HFFc6 (cell line): ENCODE measurements around the gene MIEN1. TPM values are rescaled to one million over a fixed set of nuclear protein-coding genes. Genes with fewer than 3 reads are reported as not detected.

Source experiments
- DNase-seq: peaks from one replicate; pipeline ENCODE4 v3.0.0-alpha.2; 2018
- H3K27ac Mint-ChIP-seq: 2 replicates; pipeline ENCODE4 v1.8.0; 2020; ENCODE audit warnings: mild to moderate bottlenecking, mixed read lengths
- H3K27me3 Mint-ChIP-seq: 2 replicates; pipeline ENCODE4 v1.8.0; 2021; ENCODE audit warnings: mild to moderate bottlenecking, moderate library complexity, mixed read lengths; ENCODE audit not compliant: insufficient read depth
- H3K36me3 Mint-ChIP-seq: 2 replicates; pipeline ENCODE4 v1.8.0; 2021; ENCODE audit warnings: low read depth, mixed read lengths
- H3K4me1 Mint-ChIP-seq: 2 replicates; pipeline ENCODE4 v1.8.0; 2020; ENCODE audit warnings: low read depth, mixed read lengths
- H3K4me3 Mint-ChIP-seq: 2 replicates; pipeline ENCODE4 v1.8.0; 2020; ENCODE audit warnings: mild to moderate bottlenecking, moderate library complexity, mixed read lengths
- H3K9me3 Mint-ChIP-seq: 2 replicates; pipeline ENCODE4 v1.8.0; 2020; ENCODE audit warnings: mild to moderate bottlenecking, mixed read lengths
- CTCF ChIP-seq: fragments of 200-600 bp; sonication (generic); IDR thresholded peaks from 2 replicates; pipeline ENCODE4 v1.5.0; 2021; ENCODE audit warnings: antibody characterized with exemption, mild to moderate bottlenecking
- total RNA-seq, 6 experiments: library from RNA; stranded (reverse); fragmentation: NEBNext Ultra II Directional; extraction: Animal tissue kit (Norgen Biotek cat#: 25700); gene quantifications; 2 replicates in 1 of 6; 3 replicates in 5 of 6; pipeline ENCODE4 v1.2.3, GENCODE V29; 2021

MIEN1 gene
- total RNA-seq, 6 experiments from 2014 or later: 56.9 to 70.3 (median 66.0) TPM

DNA sequence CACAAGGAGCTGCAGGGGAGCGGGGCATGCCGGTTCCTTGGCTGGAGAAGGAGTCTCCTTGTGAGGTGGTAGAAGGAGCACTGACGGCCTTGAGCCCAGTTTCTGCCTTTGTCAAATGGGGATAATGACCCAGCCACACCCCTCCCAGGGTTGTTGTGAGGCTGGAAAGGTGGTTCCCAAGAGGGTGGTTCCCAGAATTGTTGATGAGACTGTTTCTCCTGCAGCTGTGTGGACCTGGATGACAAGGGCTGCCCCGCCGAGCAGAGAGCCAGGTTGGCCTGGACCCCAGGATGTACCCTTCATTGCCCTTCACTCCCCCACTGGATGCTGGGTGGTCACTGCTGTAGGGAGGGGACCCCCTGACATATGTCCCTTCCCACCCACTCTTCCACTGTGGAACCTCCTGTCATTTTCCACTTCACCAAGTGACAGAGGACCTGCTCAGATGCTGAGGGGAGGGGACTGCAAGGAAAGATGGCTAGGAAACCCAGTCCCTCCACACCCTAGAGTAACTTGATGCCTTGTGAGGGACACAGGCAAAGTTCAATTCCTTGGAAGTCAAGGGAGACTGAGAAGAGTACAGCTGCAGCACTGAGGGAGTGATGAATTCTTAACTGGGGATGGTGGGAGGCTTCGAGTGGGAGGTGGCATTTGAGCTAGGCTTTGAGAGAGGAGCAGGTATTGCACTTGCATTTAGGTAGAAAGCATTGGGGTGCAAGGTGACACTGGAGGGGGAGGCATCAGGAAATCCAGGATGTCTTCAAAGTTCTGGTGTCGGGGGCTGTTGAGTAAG lies 10.6 kb downstream of the MIEN1 start:
- no peak overlapping the region for H3K27ac Mint-ChIP-seq
- no peaks in the 10 kb centered on the region for H3K4me1 Mint-ChIP-seq
- DNase-seq: no peak

GRCh38 chr17:39717660-39718059 lies 12.7 kb downstream of the MIEN1 start:
- Mint-ChIP-seq H3K4me3 (no peak overlapping the region), H3K9me3 (no peaks in the 10 kb centered on the region), H3K4me1 (no peaks in the 10 kb centered on the region), H3K36me3 (peaks cover under 1% of the 10 kb centered on the region; the same call in 1 of the 2 replicates), H3K27ac (no peak overlapping the region), H3K27me3 (peaks cover 4% of the 10 kb centered on the region)
- no peak for TF ChIP-seq CTCF
- no peak for DNase-seq

More for the DNA sequence above, 10.6 kb downstream of the MIEN1 start:
- Mint-ChIP-seq H3K4me3 (no peak overlapping the region), H3K27me3 (peaks cover 4% of the 10 kb centered on the region), H3K9me3 (no peaks in the 10 kb centered on the region), H3K36me3 (peaks cover 10% of the 10 kb centered on the region; the same call in 1 of the 2 replicates)
- TF ChIP-seq CTCF: no peak

- H3K27ac Mint-ChIP-seq: no peak overlapping the region
- H3K4me3 Mint-ChIP-seq: no peak overlapping the region
- no peaks in the 10 kb centered on the region for H3K4me1 Mint-ChIP-seq
- peaks cover 4% of the 10 kb centered on the region for H3K27me3 Mint-ChIP-seq
- H3K36me3 Mint-ChIP-seq: no peaks in the 10 kb centered on the region
- no peaks in the 10 kb centered on the region for H3K9me3 Mint-ChIP-seq
- no peak for TF ChIP-seq CTCF
- DNase-seq: no peak
Observed at GRCh38 chr17:39716879-39717536, 13.3 kb downstream of the MIEN1 start.

GRCh38 chr17:39716073-39716818 lies 14.1 kb downstream of the MIEN1 start:
- no peak for TF ChIP-seq CTCF
- peaks cover 6% of the 10 kb centered on the region for H3K27me3 Mint-ChIP-seq
- no peaks in the 10 kb centered on the region for H3K4me1 Mint-ChIP-seq
- H3K9me3 Mint-ChIP-seq: no peaks in the 10 kb centered on the region
- DNase-seq: no peak
- no peak overlapping the region for H3K4me3 Mint-ChIP-seq
- no peak overlapping the region for H3K27ac Mint-ChIP-seq
- peaks cover 4% of the 10 kb centered on the region; the same call in 1 of the 2 replicates for H3K36me3 Mint-ChIP-seq

DNA sequence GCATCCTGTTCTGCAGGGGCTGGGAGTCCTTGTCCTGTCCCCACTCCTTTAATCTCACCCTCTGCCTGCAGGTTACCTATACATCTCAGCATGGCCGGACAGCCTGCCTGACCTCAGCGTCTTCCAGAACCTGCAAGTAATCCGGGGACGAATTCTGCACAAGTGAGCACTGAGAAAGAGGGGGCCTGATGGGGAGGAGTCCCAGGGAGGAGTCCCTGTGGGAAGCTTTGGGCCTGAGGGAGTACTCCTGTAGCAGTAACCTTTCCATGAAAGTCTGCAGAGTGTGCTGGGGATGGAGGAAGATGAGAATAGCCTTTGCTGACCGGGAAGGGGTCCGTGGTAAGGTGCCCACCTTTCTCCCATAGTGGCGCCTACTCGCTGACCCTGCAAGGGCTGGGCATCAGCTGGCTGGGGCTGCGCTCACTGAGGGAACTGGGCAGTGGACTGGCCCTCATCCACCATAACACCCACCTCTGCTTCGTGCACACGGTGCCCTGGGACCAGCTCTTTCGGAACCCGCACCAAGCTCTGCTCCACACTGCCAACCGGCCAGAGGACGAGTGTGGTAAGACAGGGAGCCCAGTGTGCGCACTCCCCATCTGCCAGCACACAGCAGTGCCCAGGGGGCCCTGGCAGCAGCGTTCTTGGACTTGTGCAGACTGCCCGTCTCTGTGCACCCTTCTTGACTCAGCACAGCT lies 14.8 kb downstream of the MIEN1 start:
- Mint-ChIP-seq H3K9me3 (no peaks in the 10 kb centered on the region), H3K4me1 (no peaks in the 10 kb centered on the region), H3K4me3 (no peak overlapping the region), H3K27me3 (peaks cover 6% of the 10 kb centered on the region), H3K36me3 (peaks cover 4% of the 10 kb centered on the region; the same call in 1 of the 2 replicates), H3K27ac (no peak overlapping the region)
- TF ChIP-seq CTCF: no peak
- no peak for DNase-seq
